WTC11 (cell line): Measurements from ENCODE around the gene DDX25. TPM values are rescaled to one million over a fixed set of nuclear protein-coding genes. Genes with fewer than 3 reads are reported as not detected.

Experiments
- CDX4 ChIP-seq: fragments of 250-450 bp; sonication (Bioruptor Pico); IDR thresholded peaks from 2 replicates; pipeline ENCODE4 v1.9.0; 2021; ENCODE audit warnings: moderate library complexity, mild to moderate bottlenecking, inconsistent platforms, borderline replicate concordance
- ERG ChIP-seq: fragments of 250-450 bp; sonication (Bioruptor Pico); IDR thresholded peaks from 2 replicates; pipeline ENCODE4 v1.8.0; 2021; ENCODE audit warnings: mild to moderate bottlenecking
- GTF2I ChIP-seq: fragments of 250-450 bp; sonication (Bioruptor Pico); conservative IDR thresholded peaks from 2 replicates; pipeline ENCODE4 v1.4.0; 2021; ENCODE audit warnings: mild to moderate bottlenecking
- JUN ChIP-seq: sonication (generic); formaldehyde crosslinking; IDR thresholded peaks from 2 replicates; pipeline ENCODE4 v1.8.0; 2023; ENCODE audit warnings: mild to moderate bottlenecking, missing genetic modification reagents
- MXD4 ChIP-seq: fragments of 250-450 bp; sonication (Bioruptor Pico); IDR thresholded peaks from 2 replicates; pipeline ENCODE4 v1.8.0; 2021; ENCODE audit warnings: mild to moderate bottlenecking, moderate library complexity, borderline replicate concordance
- NFATC4 ChIP-seq: fragments of 250-450 bp; sonication (Bioruptor Pico); IDR thresholded peaks from 2 replicates; pipeline ENCODE4 v1.9.0; 2021; ENCODE audit warnings: mild to moderate bottlenecking
- NFYB ChIP-seq: sonication (generic); formaldehyde crosslinking; conservative IDR thresholded peaks from 2 replicates; pipeline ENCODE4 v1.8.0; 2022; ENCODE audit warnings: low read depth, missing genetic modification reagents
- NR1H2 ChIP-seq: sonication (generic); formaldehyde crosslinking; IDR thresholded peaks from 2 replicates; pipeline ENCODE4 v1.9.0; 2021; ENCODE audit warnings: mild to moderate bottlenecking, moderate library complexity, missing genetic modification reagents
- SMAD3 ChIP-seq: sonication (generic); formaldehyde crosslinking; IDR thresholded peaks from 2 replicates; pipeline ENCODE4 v1.8.0; 2022; ENCODE audit warnings: missing genetic modification reagents, mild to moderate bottlenecking, borderline replicate concordance
- TEAD1 ChIP-seq: sonication (generic); formaldehyde crosslinking; IDR thresholded peaks from 2 replicates; pipeline ENCODE4 v1.8.0; 2022; ENCODE audit warnings: mild to moderate bottlenecking, missing genetic modification reagents
- ZMAT4 ChIP-seq: fragments of 250-450 bp; sonication (Bioruptor Pico); IDR thresholded peaks from 2 replicates; pipeline ENCODE4 v1.9.0; 2021; ENCODE audit warnings: mild to moderate bottlenecking
- ZNF219 ChIP-seq: sonication (generic); formaldehyde crosslinking; IDR thresholded peaks from 2 replicates; pipeline ENCODE4 v1.8.0; 2023; ENCODE audit warnings: missing genetic modification reagents, mild to moderate bottlenecking, borderline replicate concordance
- ZNF416 ChIP-seq: fragments of 250-450 bp; sonication (Bioruptor Pico); IDR thresholded peaks from 2 replicates; pipeline ENCODE4 v1.9.0; 2021; ENCODE audit warnings: mild to moderate bottlenecking, inconsistent platforms
- ZNF423 ChIP-seq: fragments of 250-450 bp; sonication (Bioruptor Pico); IDR thresholded peaks from 2 replicates; pipeline ENCODE4 v2.1.2; 2022; ENCODE audit warnings: mild to moderate bottlenecking, moderate library complexity
- total RNA-seq: library from RNA; stranded (reverse); gene quantifications from 3 replicates; pipeline ENCODE4 v1.2.3, GENCODE V29; 2021
- TF ChIP-seq, protein P1 (sequence below): sonication (generic); formaldehyde crosslinking; IDR thresholded peaks from 2 replicates; pipeline ENCODE4 v1.8.0; 2022; ENCODE audit warnings: missing genetic modification reagents
- TF ChIP-seq, protein P2 (sequence below): sonication (generic); formaldehyde crosslinking; IDR thresholded peaks from 2 replicates; pipeline ENCODE4 v1.8.0; 2022; ENCODE audit warnings: mild to moderate bottlenecking, missing genetic modification reagents
- TF ChIP-seq, protein P3 (sequence below): fragments of 250-450 bp; sonication (Bioruptor Pico); IDR thresholded peaks from 2 replicates; pipeline ENCODE4 v1.9.0; 2021; ENCODE audit warnings: mild to moderate bottlenecking
- TF ChIP-seq, protein P4 (sequence below): sonication (generic); formaldehyde crosslinking; IDR thresholded peaks from 2 replicates; pipeline ENCODE4 v1.8.1; 2023; ENCODE audit warnings: mild to moderate bottlenecking, missing genetic modification reagents
- TF ChIP-seq, protein P5 (sequence below): sonication (generic); formaldehyde crosslinking; IDR thresholded peaks from 2 replicates; pipeline ENCODE4 v1.8.0; 2023; ENCODE audit warnings: missing genetic modification reagents
- TF ChIP-seq, protein P6 (sequence below): sonication (generic); formaldehyde crosslinking; IDR thresholded peaks from 2 replicates; pipeline ENCODE4 v1.8.1; 2023; ENCODE audit warnings: mild to moderate bottlenecking, missing genetic modification reagents

DDX25 gene
- total RNA-seq, 1 experiment from 2014 or later, result 17.5 TPM

DNA sequence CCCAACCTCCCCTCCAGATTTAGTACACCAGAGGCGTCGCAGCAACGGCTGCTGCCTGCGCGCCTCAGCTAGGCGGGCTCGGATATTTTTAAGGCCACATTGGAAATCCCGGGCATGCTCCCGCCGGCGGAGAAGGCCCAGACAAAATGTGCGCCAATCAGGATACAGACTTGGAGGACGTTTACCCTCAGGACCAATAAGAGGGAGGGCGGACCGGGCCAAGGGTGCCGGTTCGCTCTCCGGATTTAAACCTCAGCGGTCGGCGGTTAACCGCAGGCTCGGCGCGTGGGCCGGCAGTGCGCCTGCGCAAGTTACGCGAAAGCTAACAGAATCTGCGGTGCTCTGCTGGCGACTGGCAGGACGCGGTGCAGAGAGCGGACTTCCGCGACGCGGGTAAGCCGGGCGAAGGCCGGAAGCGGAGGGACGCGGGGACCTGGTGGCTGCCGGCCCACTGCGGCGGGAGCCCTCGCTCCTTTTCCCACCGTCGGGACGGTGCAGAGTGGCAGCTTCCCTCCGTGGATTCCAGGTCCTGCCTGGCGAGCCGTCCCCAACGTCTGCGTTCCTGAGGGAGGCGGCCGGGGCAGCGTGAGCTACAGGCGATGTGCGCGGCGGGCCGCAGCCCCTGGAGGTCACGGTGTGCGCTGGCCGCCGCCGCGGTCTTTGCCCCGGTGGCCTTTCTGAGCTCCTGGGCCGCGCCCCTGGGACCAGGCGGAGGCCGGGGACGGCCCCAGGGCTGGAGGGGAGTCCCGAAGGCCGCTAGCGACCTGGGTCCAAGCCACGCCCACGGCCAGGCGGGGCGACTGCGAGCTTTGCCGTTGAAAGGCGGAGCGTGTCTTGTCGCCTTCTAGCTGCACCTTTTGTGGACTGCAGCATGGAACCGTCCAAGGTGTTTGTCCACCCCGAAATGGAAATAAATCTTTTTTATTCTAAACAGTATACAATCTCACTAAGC is 16.7 kb upstream of the DDX25 start, which contains the start of gene HYLS1 (continued):
- no peak for TF ChIP-seq NR1H2
- TF ChIP-seq, protein P1, sequence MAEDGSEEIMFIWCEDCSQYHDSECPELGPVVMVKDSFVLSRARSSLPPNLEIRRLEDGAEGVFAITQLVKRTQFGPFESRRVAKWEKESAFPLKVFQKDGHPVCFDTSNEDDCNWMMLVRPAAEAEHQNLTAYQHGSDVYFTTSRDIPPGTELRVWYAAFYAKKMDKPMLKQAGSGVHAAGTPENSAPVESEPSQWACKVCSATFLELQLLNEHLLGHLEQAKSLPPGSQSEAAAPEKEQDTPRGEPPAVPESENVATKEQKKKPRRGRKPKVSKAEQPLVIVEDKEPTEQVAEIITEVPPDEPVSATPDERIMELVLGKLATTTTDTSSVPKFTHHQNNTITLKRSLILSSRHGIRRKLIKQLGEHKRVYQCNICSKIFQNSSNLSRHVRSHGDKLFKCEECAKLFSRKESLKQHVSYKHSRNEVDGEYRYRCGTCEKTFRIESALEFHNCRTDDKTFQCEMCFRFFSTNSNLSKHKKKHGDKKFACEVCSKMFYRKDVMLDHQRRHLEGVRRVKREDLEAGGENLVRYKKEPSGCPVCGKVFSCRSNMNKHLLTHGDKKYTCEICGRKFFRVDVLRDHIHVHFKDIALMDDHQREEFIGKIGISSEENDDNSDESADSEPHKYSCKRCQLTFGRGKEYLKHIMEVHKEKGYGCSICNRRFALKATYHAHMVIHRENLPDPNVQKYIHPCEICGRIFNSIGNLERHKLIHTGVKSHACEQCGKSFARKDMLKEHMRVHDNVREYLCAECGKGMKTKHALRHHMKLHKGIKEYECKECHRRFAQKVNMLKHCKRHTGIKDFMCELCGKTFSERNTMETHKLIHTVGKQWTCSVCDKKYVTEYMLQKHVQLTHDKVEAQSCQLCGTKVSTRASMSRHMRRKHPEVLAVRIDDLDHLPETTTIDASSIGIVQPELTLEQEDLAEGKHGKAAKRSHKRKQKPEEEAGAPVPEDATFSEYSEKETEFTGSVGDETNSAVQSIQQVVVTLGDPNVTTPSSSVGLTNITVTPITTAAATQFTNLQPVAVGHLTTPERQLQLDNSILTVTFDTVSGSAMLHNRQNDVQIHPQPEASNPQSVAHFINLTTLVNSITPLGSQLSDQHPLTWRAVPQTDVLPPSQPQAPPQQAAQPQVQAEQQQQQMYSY (CRISPR knock-in tag), result peak; percentile 67; the same call in 1 of the 2 replicates
- TF ChIP-seq, protein P2, sequence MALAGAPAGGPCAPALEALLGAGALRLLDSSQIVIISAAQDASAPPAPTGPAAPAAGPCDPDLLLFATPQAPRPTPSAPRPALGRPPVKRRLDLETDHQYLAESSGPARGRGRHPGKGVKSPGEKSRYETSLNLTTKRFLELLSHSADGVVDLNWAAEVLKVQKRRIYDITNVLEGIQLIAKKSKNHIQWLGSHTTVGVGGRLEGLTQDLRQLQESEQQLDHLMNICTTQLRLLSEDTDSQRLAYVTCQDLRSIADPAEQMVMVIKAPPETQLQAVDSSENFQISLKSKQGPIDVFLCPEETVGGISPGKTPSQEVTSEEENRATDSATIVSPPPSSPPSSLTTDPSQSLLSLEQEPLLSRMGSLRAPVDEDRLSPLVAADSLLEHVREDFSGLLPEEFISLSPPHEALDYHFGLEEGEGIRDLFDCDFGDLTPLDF (CRISPR knock-in tag), result peak; percentile 94
- TF ChIP-seq ERG, result no peak; the same call in 1 of the 2 replicates
- TF ChIP-seq NFATC4 (CRISPR knock-in tag), result no peak
- TF ChIP-seq NFYB (CRISPR knock-in tag), result peak; percentile 84
- TF ChIP-seq GTF2I (CRISPR knock-in tag), result no peak
- no peak for TF ChIP-seq ZNF219 (CRISPR knock-in tag)
- TF ChIP-seq SMAD3, result peak; percentile 83
- TF ChIP-seq, protein P3, sequence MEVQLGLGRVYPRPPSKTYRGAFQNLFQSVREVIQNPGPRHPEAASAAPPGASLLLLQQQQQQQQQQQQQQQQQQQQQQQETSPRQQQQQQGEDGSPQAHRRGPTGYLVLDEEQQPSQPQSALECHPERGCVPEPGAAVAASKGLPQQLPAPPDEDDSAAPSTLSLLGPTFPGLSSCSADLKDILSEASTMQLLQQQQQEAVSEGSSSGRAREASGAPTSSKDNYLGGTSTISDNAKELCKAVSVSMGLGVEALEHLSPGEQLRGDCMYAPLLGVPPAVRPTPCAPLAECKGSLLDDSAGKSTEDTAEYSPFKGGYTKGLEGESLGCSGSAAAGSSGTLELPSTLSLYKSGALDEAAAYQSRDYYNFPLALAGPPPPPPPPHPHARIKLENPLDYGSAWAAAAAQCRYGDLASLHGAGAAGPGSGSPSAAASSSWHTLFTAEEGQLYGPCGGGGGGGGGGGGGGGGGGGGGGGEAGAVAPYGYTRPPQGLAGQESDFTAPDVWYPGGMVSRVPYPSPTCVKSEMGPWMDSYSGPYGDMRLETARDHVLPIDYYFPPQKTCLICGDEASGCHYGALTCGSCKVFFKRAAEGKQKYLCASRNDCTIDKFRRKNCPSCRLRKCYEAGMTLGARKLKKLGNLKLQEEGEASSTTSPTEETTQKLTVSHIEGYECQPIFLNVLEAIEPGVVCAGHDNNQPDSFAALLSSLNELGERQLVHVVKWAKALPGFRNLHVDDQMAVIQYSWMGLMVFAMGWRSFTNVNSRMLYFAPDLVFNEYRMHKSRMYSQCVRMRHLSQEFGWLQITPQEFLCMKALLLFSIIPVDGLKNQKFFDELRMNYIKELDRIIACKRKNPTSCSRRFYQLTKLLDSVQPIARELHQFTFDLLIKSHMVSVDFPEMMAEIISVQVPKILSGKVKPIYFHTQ, result no peak
- TF ChIP-seq, protein P4, sequence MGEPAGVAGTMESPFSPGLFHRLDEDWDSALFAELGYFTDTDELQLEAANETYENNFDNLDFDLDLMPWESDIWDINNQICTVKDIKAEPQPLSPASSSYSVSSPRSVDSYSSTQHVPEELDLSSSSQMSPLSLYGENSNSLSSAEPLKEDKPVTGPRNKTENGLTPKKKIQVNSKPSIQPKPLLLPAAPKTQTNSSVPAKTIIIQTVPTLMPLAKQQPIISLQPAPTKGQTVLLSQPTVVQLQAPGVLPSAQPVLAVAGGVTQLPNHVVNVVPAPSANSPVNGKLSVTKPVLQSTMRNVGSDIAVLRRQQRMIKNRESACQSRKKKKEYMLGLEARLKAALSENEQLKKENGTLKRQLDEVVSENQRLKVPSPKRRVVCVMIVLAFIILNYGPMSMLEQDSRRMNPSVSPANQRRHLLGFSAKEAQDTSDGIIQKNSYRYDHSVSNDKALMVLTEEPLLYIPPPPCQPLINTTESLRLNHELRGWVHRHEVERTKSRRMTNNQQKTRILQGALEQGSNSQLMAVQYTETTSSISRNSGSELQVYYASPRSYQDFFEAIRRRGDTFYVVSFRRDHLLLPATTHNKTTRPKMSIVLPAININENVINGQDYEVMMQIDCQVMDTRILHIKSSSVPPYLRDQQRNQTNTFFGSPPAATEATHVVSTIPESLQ, result peak; percentile 69; the same call in 1 of the 2 replicates
- no peak for TF ChIP-seq CDX4 (CRISPR knock-in tag)
- TF ChIP-seq JUN, result peak; percentile 21; the same call in 1 of the 2 replicates
- TF ChIP-seq, protein P5, sequence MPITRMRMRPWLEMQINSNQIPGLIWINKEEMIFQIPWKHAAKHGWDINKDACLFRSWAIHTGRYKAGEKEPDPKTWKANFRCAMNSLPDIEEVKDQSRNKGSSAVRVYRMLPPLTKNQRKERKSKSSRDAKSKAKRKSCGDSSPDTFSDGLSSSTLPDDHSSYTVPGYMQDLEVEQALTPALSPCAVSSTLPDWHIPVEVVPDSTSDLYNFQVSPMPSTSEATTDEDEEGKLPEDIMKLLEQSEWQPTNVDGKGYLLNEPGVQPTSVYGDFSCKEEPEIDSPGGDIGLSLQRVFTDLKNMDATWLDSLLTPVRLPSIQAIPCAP (CRISPR knock-in tag), result peak; percentile 75; the same call in 1 of the 2 replicates
- TF ChIP-seq TEAD1 (CRISPR knock-in tag), result peak; percentile 77
- TF ChIP-seq, protein P6, sequence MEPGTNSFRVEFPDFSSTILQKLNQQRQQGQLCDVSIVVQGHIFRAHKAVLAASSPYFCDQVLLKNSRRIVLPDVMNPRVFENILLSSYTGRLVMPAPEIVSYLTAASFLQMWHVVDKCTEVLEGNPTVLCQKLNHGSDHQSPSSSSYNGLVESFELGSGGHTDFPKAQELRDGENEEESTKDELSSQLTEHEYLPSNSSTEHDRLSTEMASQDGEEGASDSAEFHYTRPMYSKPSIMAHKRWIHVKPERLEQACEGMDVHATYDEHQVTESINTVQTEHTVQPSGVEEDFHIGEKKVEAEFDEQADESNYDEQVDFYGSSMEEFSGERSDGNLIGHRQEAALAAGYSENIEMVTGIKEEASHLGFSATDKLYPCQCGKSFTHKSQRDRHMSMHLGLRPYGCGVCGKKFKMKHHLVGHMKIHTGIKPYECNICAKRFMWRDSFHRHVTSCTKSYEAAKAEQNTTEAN (CRISPR knock-in tag), result peak; percentile 90
- TF ChIP-seq ZNF416, result no peak; the same call in 1 of the 2 replicates
- no peak for TF ChIP-seq ZMAT4
- TF ChIP-seq ZNF423, result no peak
- TF ChIP-seq MXD4 (CRISPR knock-in tag), result no peak
